ENCODE measurements around the gene STOX2. TPM values are rescaled to one million over a fixed set of nuclear protein-coding genes. Genes with fewer than 3 reads are reported as not detected.

The STOX2 gene
- total and polyA plus RNA-seq, 10 of the 15 experiments (the other 5 are each of a cell fraction or from before 2014, with no cell fraction given) = 0.01 to 1.2 (median 0.18) TPM; not detected in 4

GRCh38 chr4:183876268-183876934, 28.7 kb upstream of the STOX2 start:
- in situ Hi-C loops (cut with MboI) = no loop called here
- H3K27ac ChIP-seq (ENCODE audit: control insufficient read depth, insufficient read depth) = no peak overlapping the region
- no peak overlapping the region for H3K4me2 ChIP-seq (ENCODE audit: control insufficient read depth, insufficient read depth)
- H3K27me3 ChIP-seq (replicated peaks in 1 of 2; ENCODE audit: control insufficient read depth in 2 of 2, insufficient read depth in 2 of 2, low read length in 1 of 2) = no peaks in the 10 kb centered on the region
- no peaks in the 10 kb centered on the region for H3K4me1 ChIP-seq (ENCODE audit: control insufficient read depth, insufficient read depth, low read length)
- ChIA-PET CTCF (no interaction called here), SMC1A (ENCODE audit: uncharacterized antibody, unreplicated experiment) (no interaction called here), POLR2A (no interaction called here), RAD21 (ENCODE audit: unreplicated experiment) (no interaction called here)
- H4K20me1 ChIP-seq (ENCODE audit: control insufficient read depth, insufficient read depth) = no peaks in the 10 kb centered on the region
- no peaks in the 10 kb centered on the region for H3K9me3 ChIP-seq (replicated peaks; ENCODE audit: control insufficient read depth, insufficient read depth, low read length)
- FAIRE-seq = no peak
- H3K9ac ChIP-seq (ENCODE audit: control insufficient read depth, insufficient read depth, low read length) = no peak overlapping the region
- no peaks in the 10 kb centered on the region for H3K36me3 ChIP-seq (ENCODE audit: control insufficient read depth in 2 of 2, insufficient read depth in 2 of 2, low read length in 1 of 2)
- WGBS (ENCODE audit: insufficient coverage, insufficient replicate concordance, low lambda C conversion rate, missing lambda C conversion rate) = 45% methylated on average over 18 of the region's 18 CpGs
- no peak for DNase-seq (ENCODE audit: low read depth, low spot score)
- no peaks in the 10 kb centered on the region for H3K79me2 ChIP-seq (ENCODE audit: control insufficient read depth, insufficient read depth, low read length)
- ATAC-seq = no peak
- H2AFZ ChIP-seq (ENCODE audit: control insufficient read depth, low read depth, low read length) = no peak overlapping the region
- BruUV-seq (replicated peaks) = no TSS peak
- no peak overlapping the region for H3K4me3 ChIP-seq
- intact Hi-C loops (cut with micrococcal nuclease; ENCODE audit: unreplicated experiment) = no loop called here
- no peak for TF ChIP-seq RELA (IDR thresholded peaks at IDR 0.05; ENCODE audit: borderline replicate concordance, partially characterized antibody)
- no peak for TF ChIP-seq GATAD2B (conservative IDR thresholded peaks at IDR 0.05; ENCODE audit: low read depth)
- no peak for TF ChIP-seq YBX1 (IDR thresholded peaks at IDR 0.05)
- TF ChIP-seq SP1 (IDR thresholded peaks at IDR 0.05; ENCODE audit: low read depth, low read length) = no peak
- no peak for TF ChIP-seq ATF7 (IDR thresholded peaks at IDR 0.05; ENCODE audit: low read depth)
- TF ChIP-seq E2F8 (IDR thresholded peaks at IDR 0.05; ENCODE audit: low read depth, partially characterized antibody) = no peak
- TF ChIP-seq SMARCA5 (IDR thresholded peaks at IDR 0.05) = no peak
- no peak for TF ChIP-seq PRDM15 (CRISPR knock-in tag; IDR thresholded peaks at IDR 0.05)
- no peak for TF ChIP-seq EP300 (IDR thresholded peaks at IDR 0.05; ENCODE audit: borderline replicate concordance in 1 of 2, control insufficient read depth in 1 of 2, low read depth in 2 of 2, low read length in 2 of 2)
- no peak for TF ChIP-seq SREBF1 (IDR thresholded peaks at IDR 0.05; ENCODE audit: low read length)
- TF ChIP-seq MXI1 (IDR thresholded peaks at IDR 0.05; ENCODE audit: low read depth, low read length) = no peak
- no peak for TF ChIP-seq NRF1 (conservative IDR thresholded peaks at IDR 0.05; ENCODE audit: low read depth, low read length)
- TF ChIP-seq BHLHE40 (IDR thresholded peaks at IDR 0.05; ENCODE audit: borderline replicate concordance in 1 of 2, low read depth in 2 of 2, low read length in 1 of 2) = no peak
- TF ChIP-seq IRF3 (IDR thresholded peaks at IDR 0.05) = no peak
- no peak for TF ChIP-seq ATF2 (IDR thresholded peaks at IDR 0.05; ENCODE audit: low read length)
- no peak for TF ChIP-seq JUND (IDR thresholded peaks at IDR 0.05; ENCODE audit: low read depth, low read length)

Measured in GM12878 (cell line).